GM19324 (cell line): ENCODE data around the gene NEUROD1.

Experiments used
- ATAC-seq: cut with Tn5 transposase; IDR thresholded peaks from one replicate; pipeline ENCODE4 v1.9.1; 2021; ENCODE audit warnings: mild to moderate bottlenecking, moderate library complexity; ENCODE audit not compliant: unreplicated experiment, low FRiP score

Gene NEUROD1

GRCh38 chr2:181646415-181646987, 33.8 kb downstream of the NEUROD1 start:
- peak; percentile 54 for ATAC-seq

GRCh38 chr2:181643151-181643550, 37.2 kb downstream of the NEUROD1 start:
- ATAC-seq, result no peak

GRCh38 chr2:181642086-181642485, 38.2 kb downstream of the NEUROD1 start:
- ATAC-seq, result no peak

GRCh38 chr2:181639686-181640085, 40.6 kb downstream of the NEUROD1 start:
- ATAC-seq, result no peak

- ATAC-seq, result no peak
Observed at GRCh38 chr2:181632733-181633401, 47.5 kb downstream of the NEUROD1 start.

- no peak for ATAC-seq
Observed at GRCh38 chr2:181628590-181629585, 51.4 kb downstream of the NEUROD1 start.

- ATAC-seq, result no peak
Observed at GRCh38 chr2:181627545-181627944, 52.8 kb downstream of the NEUROD1 start.

GRCh38 chr2:181626671-181627070, 53.6 kb downstream of the NEUROD1 start:
- ATAC-seq, result no peak
